Measurements from ENCODE around the gene SLC22A2. TPM values are rescaled to one million over a fixed set of nuclear protein-coding genes. Genes with fewer than 3 reads are reported as not detected.

SLC22A2 gene
- total RNA-seq, 1 donor from 2014 or later, result not detected

- TF ChIP-seq CTCF (conservative IDR thresholded peaks at IDR 0.05), result no peak
- Mint-ChIP-seq H3K4me3 (no peak overlapping the region), H3K27ac (no peak overlapping the region), H3K9me3 (peaks cover 10% of the 10 kb centered on the region), H3K4me1 (ENCODE audit: unreplicated experiment) (no peaks in the 10 kb centered on the region), H3K27me3 (no peaks in the 10 kb centered on the region), H3K36me3 (no peaks in the 10 kb centered on the region)
- DNase-seq (ENCODE audit: extremely low spot score, unreplicated experiment), result no peak
These were observed 30.9 kb downstream of the SLC22A2 start for GRCh38 chr6:160227769-160228161.

GRCh38 chr6:160227038-160227768, 31.4 kb downstream of the SLC22A2 start:
- Mint-ChIP-seq H3K36me3 (no peaks in the 10 kb centered on the region), H3K4me3 (no peak overlapping the region), H3K4me1 (ENCODE audit: unreplicated experiment) (no peaks in the 10 kb centered on the region), H3K9me3 (peaks cover 10% of the 10 kb centered on the region), H3K27ac (no peak overlapping the region), H3K27me3 (no peaks in the 10 kb centered on the region)
- no peak for DNase-seq (ENCODE audit: extremely low spot score, unreplicated experiment)
- TF ChIP-seq CTCF (conservative IDR thresholded peaks at IDR 0.05), result no peak

- Mint-ChIP-seq H3K4me1 (ENCODE audit: unreplicated experiment) (no peaks in the 10 kb centered on the region), H3K27ac (no peak overlapping the region), H3K36me3 (no peaks in the 10 kb centered on the region), H3K27me3 (no peaks in the 10 kb centered on the region), H3K4me3 (no peak overlapping the region), H3K9me3 (peaks cover 10% of the 10 kb centered on the region)
- DNase-seq (ENCODE audit: extremely low spot score, unreplicated experiment), result no peak
- TF ChIP-seq CTCF (conservative IDR thresholded peaks at IDR 0.05), result no peak
These were observed 32.5 kb downstream of the SLC22A2 start for GRCh38 chr6:160226118-160226591.

GRCh38 chr6:160224639-160225237, 33.9 kb downstream of the SLC22A2 start:
- H3K4me1 Mint-ChIP-seq (ENCODE audit: unreplicated experiment), result no peaks in the 10 kb centered on the region
- no peak overlapping the region for H3K4me3 Mint-ChIP-seq
- H3K27me3 Mint-ChIP-seq, result no peaks in the 10 kb centered on the region
- peaks cover 8% of the 10 kb centered on the region for H3K9me3 Mint-ChIP-seq
- DNase-seq (ENCODE audit: extremely low spot score, unreplicated experiment), result no peak
- no peaks in the 10 kb centered on the region for H3K36me3 Mint-ChIP-seq
- TF ChIP-seq CTCF (conservative IDR thresholded peaks at IDR 0.05), result no peak
- H3K27ac Mint-ChIP-seq, result no peak overlapping the region

GRCh38 chr6:160222491-160222890, 36.1 kb downstream of the SLC22A2 start:
- no peak overlapping the region for H3K27ac Mint-ChIP-seq

More at GRCh38 chr6:160222491-160222890, 36.1 kb downstream of the SLC22A2 start:
- H3K9me3 Mint-ChIP-seq, result peaks cover 6% of the 10 kb centered on the region
- peaks cover 12% of the 10 kb centered on the region for H3K27me3 Mint-ChIP-seq
- H3K4me1 Mint-ChIP-seq (ENCODE audit: unreplicated experiment), result no peaks in the 10 kb centered on the region
- H3K4me3 Mint-ChIP-seq, result no peak overlapping the region
- H3K36me3 Mint-ChIP-seq, result no peaks in the 10 kb centered on the region
- DNase-seq (ENCODE audit: extremely low spot score, unreplicated experiment), result no peak
- no peak for TF ChIP-seq CTCF (conservative IDR thresholded peaks at IDR 0.05)
